ENCODE measurements around the gene TBC1D2B.

TBC1D2B gene

DNA sequence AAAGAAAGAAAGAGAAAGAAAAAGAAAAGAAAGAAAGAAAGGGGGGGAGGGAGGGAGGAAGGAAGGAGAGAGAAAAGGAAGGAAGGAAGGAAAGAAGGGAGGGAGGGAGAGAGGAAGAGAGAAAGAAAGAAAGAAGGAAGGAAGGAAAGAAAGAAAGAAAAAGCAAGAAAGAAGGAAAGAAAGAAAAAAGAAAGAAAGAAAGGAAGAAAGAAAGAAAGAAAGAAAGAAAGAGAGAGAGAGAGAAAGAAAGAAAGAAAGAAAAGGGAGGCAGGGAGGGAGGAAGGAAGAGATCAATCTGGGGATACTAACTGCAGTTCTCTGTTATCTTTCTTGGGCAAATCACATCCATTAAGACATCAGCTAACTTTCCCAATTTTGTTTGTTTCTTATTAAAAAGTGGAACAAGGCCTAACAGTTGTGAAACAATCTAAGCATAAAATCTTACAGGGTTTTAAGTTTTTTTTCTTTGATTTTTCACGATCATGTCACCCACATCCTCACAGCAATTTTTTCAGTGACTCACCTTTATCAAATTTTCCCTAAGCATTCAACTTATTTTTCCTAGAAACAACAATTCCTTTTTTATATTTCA lies 36.8 kb downstream of the TBC1D2B start:
- H3K4me3 ChIP-seq (ENCODE audit: low read depth, low read length) = no peak overlapping the region
- DNase-seq (ENCODE audit: low read depth, low spot score) = no peak
- ChIA-PET CTCF (interaction anchor here (1.4 to 1.6 kb wide), 2 partner anchors 67 to 68 kb away, joined by 6 read pairs; no protein-coding TSS in a partner anchor), POLR2A (no interaction called here)
- TF ChIP-seq, protein P1, sequence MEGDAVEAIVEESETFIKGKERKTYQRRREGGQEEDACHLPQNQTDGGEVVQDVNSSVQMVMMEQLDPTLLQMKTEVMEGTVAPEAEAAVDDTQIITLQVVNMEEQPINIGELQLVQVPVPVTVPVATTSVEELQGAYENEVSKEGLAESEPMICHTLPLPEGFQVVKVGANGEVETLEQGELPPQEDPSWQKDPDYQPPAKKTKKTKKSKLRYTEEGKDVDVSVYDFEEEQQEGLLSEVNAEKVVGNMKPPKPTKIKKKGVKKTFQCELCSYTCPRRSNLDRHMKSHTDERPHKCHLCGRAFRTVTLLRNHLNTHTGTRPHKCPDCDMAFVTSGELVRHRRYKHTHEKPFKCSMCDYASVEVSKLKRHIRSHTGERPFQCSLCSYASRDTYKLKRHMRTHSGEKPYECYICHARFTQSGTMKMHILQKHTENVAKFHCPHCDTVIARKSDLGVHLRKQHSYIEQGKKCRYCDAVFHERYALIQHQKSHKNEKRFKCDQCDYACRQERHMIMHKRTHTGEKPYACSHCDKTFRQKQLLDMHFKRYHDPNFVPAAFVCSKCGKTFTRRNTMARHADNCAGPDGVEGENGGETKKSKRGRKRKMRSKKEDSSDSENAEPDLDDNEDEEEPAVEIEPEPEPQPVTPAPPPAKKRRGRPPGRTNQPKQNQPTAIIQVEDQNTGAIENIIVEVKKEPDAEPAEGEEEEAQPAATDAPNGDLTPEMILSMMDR (IDR thresholded peaks at IDR 0.05; ENCODE audit: insufficient read depth, low read length, missing control alignments) = no peak

DNA sequence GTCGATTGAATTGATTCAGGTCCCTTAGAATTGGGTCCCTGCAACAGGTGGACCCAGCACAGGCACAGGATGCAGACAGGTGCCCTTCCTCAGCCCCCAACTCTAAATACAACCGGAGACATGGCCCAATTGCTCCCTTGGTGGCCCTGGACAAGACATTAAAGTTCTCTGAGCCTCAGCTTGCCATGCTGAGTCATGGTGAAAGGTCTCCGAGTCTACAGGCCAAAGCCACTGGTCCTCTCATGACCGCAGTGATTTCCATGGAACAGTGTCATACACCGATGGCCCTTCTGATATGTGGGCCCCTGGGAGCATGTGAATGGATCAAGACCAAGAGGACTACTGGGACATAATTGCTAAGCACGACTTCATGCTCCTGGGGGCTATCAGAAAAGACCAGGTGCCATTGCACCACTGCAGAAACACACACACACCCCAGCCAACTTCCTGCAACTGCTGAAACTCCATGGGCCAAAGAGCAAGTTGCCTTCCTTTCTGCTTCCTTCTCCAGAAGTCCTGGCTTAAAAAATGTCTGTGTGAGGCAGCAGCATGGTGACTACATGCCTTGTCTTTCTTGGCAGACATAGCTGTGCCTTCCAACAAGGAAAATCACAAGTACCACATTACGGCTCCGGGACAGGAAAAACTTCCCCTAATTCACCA lies 38.8 kb downstream of the TBC1D2B start:
- no peak overlapping the region for H3K4me3 ChIP-seq (ENCODE audit: low read depth, low read length)
- POLR2A ChIA-PET = no interaction called here
- DNase-seq (ENCODE audit: low read depth, low spot score) = no peak
- TF ChIP-seq, protein P1 (IDR thresholded peaks at IDR 0.05; ENCODE audit: insufficient read depth, low read length, missing control alignments) = no peak
- CTCF ChIA-PET = no interaction called here

DNA sequence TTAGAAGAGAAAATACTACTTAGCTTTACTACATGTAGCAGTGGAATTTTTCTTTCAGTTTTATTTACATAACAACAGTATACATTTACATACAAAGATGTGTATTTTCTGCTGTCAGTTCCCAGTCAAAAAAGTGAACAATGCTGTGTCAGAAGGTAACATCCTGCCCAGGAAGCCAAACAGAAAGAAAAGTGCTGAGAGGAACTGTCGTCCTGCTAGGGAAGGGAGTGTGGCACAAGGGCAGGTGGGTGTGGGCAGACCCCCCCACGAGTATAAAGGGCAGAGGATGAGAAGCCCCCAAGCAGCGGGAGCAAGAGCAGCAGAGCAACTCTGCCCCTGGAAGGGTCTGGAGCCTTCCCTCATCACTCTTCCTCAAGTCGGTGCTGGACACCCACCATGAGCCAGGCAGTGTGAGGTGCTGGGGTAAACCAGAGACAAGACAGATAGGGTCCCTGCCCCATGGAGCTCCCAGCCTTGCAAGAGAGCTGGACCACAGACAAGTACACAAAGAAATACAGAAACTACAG lies 39.7 kb downstream of the TBC1D2B start:
- H3K4me3 ChIP-seq (ENCODE audit: low read depth, low read length) = no peak overlapping the region
- DNase-seq (ENCODE audit: low read depth, low spot score) = no peak
- POLR2A ChIA-PET = no interaction called here
- TF ChIP-seq, protein P1 (IDR thresholded peaks at IDR 0.05; ENCODE audit: insufficient read depth, low read length, missing control alignments) = no peak
- CTCF ChIA-PET = interaction anchor here (3.3 kb wide), 1 partner anchor 71 kb away, joined by 19 read pairs; no protein-coding TSS in a partner anchor

DNA sequence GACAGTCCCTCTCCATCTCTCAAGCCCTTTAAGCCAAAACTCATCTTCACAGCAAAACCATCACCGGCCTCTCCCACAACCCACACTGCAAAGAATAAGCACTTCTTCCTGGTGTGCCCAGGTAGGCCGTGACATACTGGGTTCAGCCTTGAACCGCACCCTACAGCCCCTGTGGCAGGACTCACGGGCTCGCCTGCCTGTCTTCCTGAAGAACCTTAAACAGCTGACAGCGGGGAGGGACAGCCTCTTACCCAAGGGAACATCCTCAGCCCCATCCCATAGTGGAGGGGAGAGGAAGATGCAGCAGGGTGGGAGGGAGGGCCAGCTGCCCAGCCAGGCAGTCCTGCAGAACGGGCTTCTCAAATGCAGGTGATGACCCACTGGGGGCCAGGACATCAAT lies 40.2 kb downstream of the TBC1D2B start:
- POLR2A ChIA-PET = no interaction called here
- H3K4me3 ChIP-seq (ENCODE audit: low read depth, low read length) = no peak overlapping the region
- TF ChIP-seq, protein P1 (IDR thresholded peaks at IDR 0.05; ENCODE audit: insufficient read depth, low read length, missing control alignments) = no peak
- CTCF ChIA-PET = interaction anchor here (3.3 kb wide), 1 partner anchor 72 kb away, joined by 19 read pairs; no protein-coding TSS in a partner anchor
- no peak for DNase-seq (ENCODE audit: low read depth, low spot score)

DNA sequence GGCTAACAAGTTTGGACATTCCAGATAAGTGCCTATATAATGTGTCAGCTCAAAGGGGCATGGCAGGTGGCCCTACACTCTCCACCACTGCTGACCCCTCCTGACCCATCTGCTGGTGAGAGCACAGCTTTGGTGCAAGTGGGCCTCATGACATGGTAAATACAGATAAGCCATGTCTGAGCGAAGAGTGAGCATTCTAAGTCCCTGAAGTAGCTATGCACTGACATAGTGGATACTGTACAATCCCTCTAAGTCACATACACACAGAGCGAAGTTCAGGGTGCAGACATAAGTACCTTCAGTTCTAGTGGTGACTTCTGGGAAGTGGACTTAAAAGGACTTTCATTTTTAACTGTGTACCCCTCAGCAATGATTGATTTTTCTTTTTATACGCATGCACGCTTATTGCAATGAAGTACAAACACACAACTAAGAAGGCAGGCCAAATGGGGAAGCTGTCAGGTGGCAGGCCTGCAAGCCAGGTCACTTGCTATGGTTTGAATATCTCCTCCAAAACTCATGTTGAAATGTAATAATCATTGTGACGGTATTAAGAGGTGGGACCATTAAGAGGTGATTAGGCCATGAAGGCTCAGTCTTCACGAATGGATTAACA lies 41.5 kb downstream of the TBC1D2B start:
- DNase-seq (ENCODE audit: low read depth, low spot score) = no peak
- POLR2A ChIA-PET = no interaction called here
- CTCF ChIA-PET = interaction anchor here (1.0 to 3.3 kb wide), 4 partner anchors 68 to 73 kb away, joined by 3 to 19 read pairs (median 4); no protein-coding TSS in a partner anchor
- H3K4me3 ChIP-seq (ENCODE audit: low read depth, low read length) = no peak overlapping the region
- TF ChIP-seq, protein P1 (IDR thresholded peaks at IDR 0.05; ENCODE audit: insufficient read depth, low read length, missing control alignments) = no peak

DNA sequence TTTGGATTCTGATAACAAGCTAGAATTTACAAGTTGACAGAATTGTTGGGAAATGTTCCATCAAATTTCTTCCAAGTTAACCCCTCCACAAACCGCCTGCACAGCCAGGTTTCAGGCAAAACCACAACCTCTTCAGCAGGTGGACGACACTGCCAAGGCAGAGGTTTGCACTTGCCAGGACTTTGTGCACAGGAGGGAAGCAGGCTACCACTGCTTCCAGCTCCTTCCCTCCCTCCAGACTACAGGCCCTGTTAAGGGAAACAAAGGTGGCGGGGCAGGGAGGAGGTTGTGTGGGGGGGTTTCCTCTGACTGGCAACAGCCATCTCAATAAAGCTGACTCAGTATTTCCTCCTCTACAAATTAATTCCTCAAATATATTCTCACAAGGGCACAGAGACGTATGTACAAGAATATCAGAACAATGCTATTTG lies 42.2 kb downstream of the TBC1D2B start:
- ChIA-PET CTCF (interaction anchor here (0.8 to 3.3 kb wide), 7 partner anchors 15 to 74 kb away, joined by 3 to 19 read pairs (median 3); no protein-coding TSS in a partner anchor), POLR2A (no interaction called here)
- TF ChIP-seq, protein P1 (IDR thresholded peaks at IDR 0.05; ENCODE audit: insufficient read depth, low read length, missing control alignments) = no peak
- H3K4me3 ChIP-seq (ENCODE audit: low read depth, low read length) = no peak overlapping the region
- DNase-seq (ENCODE audit: low read depth, low spot score) = no peak

Measured in AG04449 (cell line).